ENCODE results near the gene HS3ST2. TPM values are rescaled to one million over a fixed set of nuclear protein-coding genes. Genes with fewer than 3 reads are reported as not detected.

Gene HS3ST2
- total and polyA plus RNA-seq, 2 of the 8 experiments (the other 6 are each of a cell fraction or from before 2014, with no cell fraction given): 1.7 to 3.7 TPM

DNA sequence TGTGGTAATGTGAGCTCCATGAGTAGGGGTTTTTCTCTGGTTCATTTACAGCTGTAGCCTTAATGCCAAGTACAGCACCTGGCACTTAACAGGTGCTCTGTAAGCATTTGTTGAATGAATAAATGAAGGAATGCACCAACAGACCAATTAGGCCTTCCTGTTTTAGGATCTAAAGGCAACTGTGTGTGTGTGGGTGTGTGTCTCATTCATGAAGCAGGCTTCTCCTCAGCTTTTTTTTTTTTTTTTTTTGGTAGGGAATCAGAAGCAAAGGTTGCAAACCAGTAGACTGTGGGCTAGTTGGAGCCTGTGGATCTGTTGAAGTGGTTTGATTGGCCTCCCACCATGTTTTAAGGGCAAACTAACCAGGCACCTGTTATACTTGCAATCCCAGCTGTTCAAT is 48.1 kb downstream of the HS3ST2 start (continued):
- TF ChIP-seq HDAC2 (IDR thresholded peaks at IDR 0.05; ENCODE audit: borderline replicate concordance in 1 of 2, low read depth in 2 of 2, low read length in 2 of 2) (no peak), CBX8 (IDR thresholded peaks at IDR 0.05; ENCODE audit: borderline replicate concordance, low read depth, low read length) (no peak), HDAC6 (IDR thresholded peaks at IDR 0.05; ENCODE audit: low read depth, low read length) (no peak)
- TF ChIP-seq, protein P1, sequence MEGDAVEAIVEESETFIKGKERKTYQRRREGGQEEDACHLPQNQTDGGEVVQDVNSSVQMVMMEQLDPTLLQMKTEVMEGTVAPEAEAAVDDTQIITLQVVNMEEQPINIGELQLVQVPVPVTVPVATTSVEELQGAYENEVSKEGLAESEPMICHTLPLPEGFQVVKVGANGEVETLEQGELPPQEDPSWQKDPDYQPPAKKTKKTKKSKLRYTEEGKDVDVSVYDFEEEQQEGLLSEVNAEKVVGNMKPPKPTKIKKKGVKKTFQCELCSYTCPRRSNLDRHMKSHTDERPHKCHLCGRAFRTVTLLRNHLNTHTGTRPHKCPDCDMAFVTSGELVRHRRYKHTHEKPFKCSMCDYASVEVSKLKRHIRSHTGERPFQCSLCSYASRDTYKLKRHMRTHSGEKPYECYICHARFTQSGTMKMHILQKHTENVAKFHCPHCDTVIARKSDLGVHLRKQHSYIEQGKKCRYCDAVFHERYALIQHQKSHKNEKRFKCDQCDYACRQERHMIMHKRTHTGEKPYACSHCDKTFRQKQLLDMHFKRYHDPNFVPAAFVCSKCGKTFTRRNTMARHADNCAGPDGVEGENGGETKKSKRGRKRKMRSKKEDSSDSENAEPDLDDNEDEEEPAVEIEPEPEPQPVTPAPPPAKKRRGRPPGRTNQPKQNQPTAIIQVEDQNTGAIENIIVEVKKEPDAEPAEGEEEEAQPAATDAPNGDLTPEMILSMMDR (IDR thresholded peaks at IDR 0.05; ENCODE audit: control extremely low read depth in 1 of 3, insufficient read depth in 1 of 3, low read depth in 1 of 3, low read length in 3 of 3): no peak
